GM12801 (cell line): Measurements from ENCODE around the gene PCBP3.

ENCODE experiments used
- CTCF ChIP-seq: IDR thresholded peaks from one replicate; pipeline ENCODE4 v1.5.1; 2011; ENCODE audit warnings: control low read depth; ENCODE audit not compliant: insufficient read length; ENCODE audit errors: extremely low read depth

PCBP3 gene

GRCh38 chr21:45932922-45933502 lies 289.5 kb downstream of the PCBP3 start:
- no peak for TF ChIP-seq CTCF

GRCh38 chr21:45934085-45934484 lies 290.6 kb downstream of the PCBP3 start:
- no peak for TF ChIP-seq CTCF

- no peak for TF ChIP-seq CTCF
Measured at GRCh38 chr21:45934554-45934953, 291.0 kb downstream of the PCBP3 start.

GRCh38 chr21:45935628-45936027 lies 292.1 kb downstream of the PCBP3 start:
- no peak for TF ChIP-seq CTCF

GRCh38 chr21:45937721-45938452 lies 294.4 kb downstream of the PCBP3 start:
- no peak for TF ChIP-seq CTCF

- no peak for TF ChIP-seq CTCF
Measured at GRCh38 chr21:45938453-45938755, 294.9 kb downstream of the PCBP3 start.

GRCh38 chr21:45938811-45939520 lies 295.4 kb downstream of the PCBP3 start:
- TF ChIP-seq CTCF: no peak
